Ascending aorta (tissue), 2 donors: ENCODE results near the gene FAM124A. TPM values are rescaled to one million over a fixed set of nuclear protein-coding genes. Genes with fewer than 3 reads are reported as not detected.
A peak's percentile ranks its signal among the peaks of the same experiment; 100 is the strongest.
"Not testable (repeated sequence)": the region's sequence is repeated elsewhere in the genome, so short reads cannot be mapped to it uniquely, and the experiment has no call there.

Experiments
- DNase-seq, 2 donors: peaks; one replicate each; pipeline ENCODE4 v3.0.0-alpha.2; 2019; ENCODE audit warnings: low spot score in 2 of 2
- H3K27ac ChIP-seq, 2 donors: fragments of 200-600 bp; sonication (generic); one replicate each; pipeline ENCODE4 v1.5.1; 2016 to 2017; ENCODE audit warnings: mild to moderate bottlenecking in 1 of 2
- H3K27me3 ChIP-seq: fragments of 200-600 bp; sonication (generic); one replicate; pipeline ENCODE4 v1.5.1; 2017
- H3K36me3 ChIP-seq, 2 donors: fragments of 200-600 bp; sonication (generic); one replicate each; pipeline ENCODE4 v1.5.1; 2016
- H3K4me1 ChIP-seq, 2 donors: fragments of 200-600 bp; sonication (generic); one replicate each; pipeline ENCODE4 v1.5.1; 2016 to 2017; ENCODE audit warnings: mild to moderate bottlenecking in 1 of 2
- H3K4me3 ChIP-seq, 2 donors: fragments of 200-600 bp; sonication (generic); one replicate each; pipeline ENCODE4 v1.5.1; 2016 to 2017; ENCODE audit warnings: mild to moderate bottlenecking in 1 of 2
- H3K9me3 ChIP-seq, 2 donors: fragments of 200-600 bp; sonication (generic); one replicate each; pipeline ENCODE4 v1.5.1; 2016
- CTCF ChIP-seq, 3 experiments: fragments of 200-600 bp in 2 of 3; fragments of 450-650 bp in 1 of 3; sonication (generic) in 2 of 3; IDR thresholded peaks; one replicate each; pipeline ENCODE4 v1.5.1; 2016 to 2019; ENCODE audit warnings: antibody characterized with exemption in 3 of 3, mild to moderate bottlenecking in 1 of 3, moderate library complexity in 1 of 3
- intact Hi-C: fragments of 100-400 bp; cut with DNase I; formaldehyde crosslinking; loops from one replicate; pipeline ENCODE4 v1.15.1; 2023
- total RNA-seq: library from RNA; depleted of rRNA; stranded (reverse); fragments of >200 nt; gene quantifications from one replicate; pipeline ENCODE4 v1.1.0, GENCODE V29; 2016

FAM124A gene
- total RNA-seq, 1 donor from 2014 or later = 22.4 TPM

GRCh38 chr13:51280379-51280940 lies 58.3 kb downstream of the FAM124A start:
- no peaks in the 10 kb centered on the region for H3K4me1 ChIP-seq
- H3K9me3 ChIP-seq = no peaks in the 10 kb centered on the region
- no peak overlapping the region for H3K27ac ChIP-seq
- no peak for TF ChIP-seq CTCF (IDR thresholded peaks at IDR 0.05)
- intact Hi-C loops = no loop called here
- peak in 1 of 2 donors; percentile 51 for DNase-seq
- no peak overlapping the region for H3K4me3 ChIP-seq
- H3K27me3 ChIP-seq = no peaks in the 10 kb centered on the region
- H3K36me3 ChIP-seq = peaks cover 7 to 11% of the 10 kb centered on the region in 2 donors

GRCh38 chr13:51282322-51282721 lies 60.1 kb downstream of the FAM124A start:
- intact Hi-C loops = no loop called here
- DNase-seq = peak in 1 of 2 donors; percentile 16
- no peak overlapping the region for H3K27ac ChIP-seq
- TF ChIP-seq CTCF (IDR thresholded peaks at IDR 0.05) = no peak
- no peaks in the 10 kb centered on the region for H3K27me3 ChIP-seq
- no peaks in the 10 kb centered on the region for H3K4me1 ChIP-seq
- peaks cover 7 to 11% of the 10 kb centered on the region in 2 donors for H3K36me3 ChIP-seq
- no peak overlapping the region for H3K4me3 ChIP-seq
- H3K9me3 ChIP-seq = no peaks in the 10 kb centered on the region

- H3K9me3 ChIP-seq, H3K27me3 ChIP-seq, intact Hi-C loops, DNase-seq, H3K4me3 ChIP-seq, H3K27ac ChIP-seq, H3K4me1 ChIP-seq: not testable (repeated sequence)
- peaks cover 7 to 11% of the 10 kb centered on the region in 2 donors for H3K36me3 ChIP-seq
These were observed 60.7 kb downstream of the FAM124A start for GRCh38 chr13:51282923-51283322.

GRCh38 chr13:51283371-51283770 lies 61.2 kb downstream of the FAM124A start:
- Histone ChIP-seq H3K36me3 (peaks cover 7 to 11% of the 10 kb centered on the region in 2 donors), H3K4me3 (no peak overlapping the region), H3K9me3 (no peaks in the 10 kb centered on the region), H3K27me3 (no peaks in the 10 kb centered on the region), H3K27ac (no peak overlapping the region), H3K4me1 (no peaks in the 10 kb centered on the region)
- no peak for TF ChIP-seq CTCF (IDR thresholded peaks at IDR 0.05)
- intact Hi-C loops = no loop called here
- no peak for DNase-seq

DNA sequence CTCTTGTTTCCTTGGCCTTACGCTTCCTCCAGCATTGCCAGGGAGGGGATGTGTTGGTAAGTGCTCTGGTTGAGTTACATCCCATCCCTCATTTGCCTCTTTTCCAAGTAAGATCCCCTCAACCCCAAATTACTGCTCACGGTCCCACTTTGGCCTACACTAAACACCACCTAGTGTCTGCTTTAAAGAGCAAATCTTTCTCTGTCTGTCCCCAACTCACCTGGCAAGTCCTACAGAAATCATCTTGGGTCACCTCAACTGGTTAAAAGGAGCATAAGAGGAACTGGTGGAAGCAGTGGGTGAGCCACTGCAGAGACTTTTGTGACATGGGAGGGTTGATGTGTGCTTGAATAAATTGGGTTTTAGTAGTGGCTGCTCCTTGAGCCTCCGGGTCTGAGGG lies 62.1 kb downstream of the FAM124A start:
- H3K27ac ChIP-seq = no peak overlapping the region
- H3K9me3 ChIP-seq = no peaks in the 10 kb centered on the region
- H3K4me1 ChIP-seq = no peaks in the 10 kb centered on the region
- no peak for TF ChIP-seq CTCF (IDR thresholded peaks at IDR 0.05)
- H3K27me3 ChIP-seq = no peaks in the 10 kb centered on the region
- H3K4me3 ChIP-seq = no peak overlapping the region
- intact Hi-C loops = no loop called here
- H3K36me3 ChIP-seq = peaks cover 7 to 11% of the 10 kb centered on the region in 2 donors
- DNase-seq = peak in 1 of 2 donors; percentile 34

GRCh38 chr13:51286135-51287002 lies 64.2 kb downstream of the FAM124A start:
- Histone ChIP-seq H3K4me1 (peaks cover 0 to 2% of the 10 kb centered on the region in 2 donors), H3K36me3 (no peaks in the 10 kb centered on the region), H3K27me3 (no peaks in the 10 kb centered on the region), H3K9me3 (no peaks in the 10 kb centered on the region), H3K4me3 (no peak overlapping the region), H3K27ac (no peak overlapping the region)
- TF ChIP-seq CTCF (IDR thresholded peaks at IDR 0.05) = peak; percentile 74 to 95 (median 88)
- DNase-seq = peak; percentile 15 to 87
- intact Hi-C loops = loop anchor here (1.0 to 2.0 kb wide), 2 partner anchors 64 to 137 kb away; partner anchors contain the start of gene FAM124A
